GM19239 (cell line): ENCODE data around the gene CHST6.
"Not testable (repeated sequence)": the region's sequence is repeated elsewhere in the genome, so short reads cannot be mapped to it uniquely, and the experiment has no call there.

Source experiments
- DNase-seq: peaks from one replicate; pipeline ENCODE4 v3.0.0; 2011; ENCODE audit warnings: low spot score; ENCODE audit not compliant: insufficient read length
- FAIRE-seq: peaks from 2 replicates; lab custom pipeline; 2011; peaks lifted over from hg19 to GRCh38; lab: Jason Lieb, UNC

CHST6 gene

DNA sequence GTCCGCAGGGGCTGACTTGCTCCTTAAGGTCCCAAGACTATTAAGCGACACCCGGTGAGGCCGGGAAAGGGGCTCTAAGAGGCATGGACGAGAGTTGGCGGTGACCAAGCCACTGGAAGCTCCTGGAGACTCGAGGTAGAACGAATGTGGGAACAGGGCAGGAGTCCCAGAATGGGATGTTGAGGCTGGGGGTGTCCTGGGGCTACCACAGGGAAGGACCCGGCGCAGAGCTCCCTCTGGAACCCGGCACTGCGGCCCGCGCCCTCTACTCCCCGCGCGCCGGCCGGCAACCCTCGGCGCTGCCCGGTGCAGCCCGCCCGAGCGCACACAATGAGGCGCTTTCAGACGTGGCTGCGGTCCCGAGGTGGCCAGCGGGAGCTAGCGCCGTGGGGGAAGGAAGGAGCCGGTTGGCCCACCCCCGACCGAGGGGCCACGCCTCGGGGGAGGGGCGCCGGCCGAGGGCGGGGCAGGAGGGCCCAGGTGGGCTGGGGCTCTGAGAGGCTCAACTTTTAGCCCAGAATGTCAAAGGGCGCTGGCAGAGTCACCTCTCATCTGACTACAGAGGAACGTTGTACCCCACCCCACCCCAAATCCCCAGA, at the start of gene CHST6:
Gene CHST6 (minus strand): TSS at position 366 of the 599 bp plus-strand sequence. CDS start 15,613 bp downstream, outside the sequence.
- FAIRE-seq, result no peak
- peak; percentile 48 for DNase-seq

- FAIRE-seq, DNase-seq: not testable (repeated sequence)
Observed at GRCh38 chr16:75542462-75542861, 47.2 kb upstream of the CHST6 start.

GRCh38 chr16:75541236-75541635, 46.0 kb upstream of the CHST6 start:
- no peak for DNase-seq
- FAIRE-seq, result no peak

- DNase-seq, FAIRE-seq: not testable (repeated sequence)
Observed at GRCh38 chr16:75538882-75539565, 43.8 kb upstream of the CHST6 start.

DNA sequence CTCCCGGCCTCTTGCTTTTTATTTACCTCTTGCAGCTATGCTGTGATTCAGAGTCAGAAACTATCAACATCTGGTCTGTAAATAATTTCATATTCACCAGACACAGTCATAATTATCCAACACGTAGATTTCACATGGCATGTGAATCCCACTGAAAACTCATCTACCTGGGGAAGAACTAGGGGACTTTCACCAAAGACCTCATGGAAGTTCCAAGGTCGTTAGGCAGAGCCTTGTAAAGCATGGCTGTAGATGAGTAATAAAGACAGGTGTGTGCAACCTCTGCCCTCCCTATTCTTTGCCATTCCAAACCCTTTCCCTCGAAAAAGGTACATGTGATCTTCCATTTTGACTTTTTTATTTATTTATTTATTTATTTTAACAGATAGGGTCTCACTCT, 42.5 kb upstream of the CHST6 start:
- DNase-seq (no peak), FAIRE-seq (no peak)

GRCh38 chr16:75535901-75536300, 40.7 kb upstream of the CHST6 start, which contains the start of gene CHST5:
TSS of gene CHST5 (minus strand) at chr16:75536108. CDS start at chr16:75530384, 5,724 bp downstream.
- DNase-seq, result no peak
- FAIRE-seq, result no peak

- FAIRE-seq (no peak), DNase-seq (no peak)
Observed at GRCh38 chr16:75535211-75535843, 40.1 kb upstream of the CHST6 start.

- no peak for DNase-seq
- FAIRE-seq, result no peak
Observed at GRCh38 chr16:75534560-75535205, 39.4 kb upstream of the CHST6 start.

DNA sequence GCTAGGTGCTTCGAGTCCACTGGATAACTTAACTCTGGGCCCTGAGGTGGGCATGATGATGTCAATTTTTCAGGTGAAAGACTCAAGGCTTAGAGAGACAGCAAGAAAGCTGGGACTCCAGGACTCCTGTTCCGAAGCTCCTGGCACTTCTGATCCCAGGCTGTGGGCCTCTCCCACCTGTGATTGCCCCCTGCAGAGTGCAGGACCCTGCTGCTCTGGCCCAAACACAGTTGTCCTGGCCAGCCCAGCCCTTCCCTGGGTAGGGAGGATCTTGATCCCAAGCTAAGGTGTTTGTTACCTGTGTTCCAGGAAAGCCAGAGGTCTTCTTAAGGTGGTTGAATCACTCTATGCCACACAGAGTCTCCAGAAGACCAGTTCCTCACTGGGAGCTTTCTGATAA, 37.5 kb upstream of the CHST6 start:
- FAIRE-seq (no peak), DNase-seq (no peak)

DNA sequence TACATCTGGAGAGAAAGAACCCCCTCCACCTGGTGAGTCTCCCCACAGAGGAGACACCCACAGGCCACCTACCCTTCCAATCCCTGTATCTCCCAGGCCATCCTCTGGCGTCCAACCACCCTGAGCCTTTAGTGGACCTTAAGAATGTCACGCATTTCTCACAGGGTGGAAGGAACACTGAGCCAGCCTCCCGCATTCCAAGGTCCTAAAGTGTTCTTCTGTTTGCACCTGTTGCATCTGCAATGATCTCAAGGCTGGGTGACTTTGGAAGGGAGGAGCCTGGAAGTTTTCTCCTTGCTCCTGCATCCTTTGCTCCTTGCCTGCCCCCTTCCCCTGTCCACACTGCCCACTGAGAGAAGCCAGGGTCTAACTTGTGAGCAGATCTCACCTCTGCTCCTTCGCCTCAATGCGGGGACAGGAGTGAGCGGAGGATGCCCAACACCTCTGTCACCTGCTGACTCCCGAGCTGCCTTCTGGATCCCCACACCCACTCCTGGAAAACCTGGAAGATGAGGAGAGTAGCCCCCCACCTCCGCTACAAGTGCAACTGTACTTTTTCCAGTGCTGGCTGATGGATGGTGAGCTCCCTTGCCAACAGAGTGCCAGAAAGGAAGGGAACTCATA, 37.0 kb upstream of the CHST6 start:
- DNase-seq, result no peak
- no peak for FAIRE-seq

DNA sequence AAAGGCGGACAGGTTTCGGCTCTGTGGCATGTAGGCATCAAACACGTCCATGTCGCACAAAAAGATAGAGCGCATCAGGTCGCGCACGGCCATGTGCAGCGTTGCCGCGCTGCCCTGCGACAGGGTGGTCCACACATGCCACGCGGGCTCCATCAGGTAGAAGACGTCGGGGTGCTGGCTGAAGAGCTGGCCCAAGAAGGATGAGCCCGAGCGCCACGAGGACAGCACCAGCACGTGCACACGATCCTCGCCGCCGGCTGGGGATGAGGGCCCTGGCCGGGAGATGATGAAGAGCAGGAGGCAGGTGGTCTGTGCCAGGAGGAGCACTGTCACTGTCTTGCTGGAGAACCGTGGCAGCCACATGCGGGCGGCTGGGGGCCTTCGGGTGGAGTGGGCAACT, 34.7 kb upstream of the CHST6 start:
- no peak for DNase-seq
- FAIRE-seq, result no peak

DNA sequence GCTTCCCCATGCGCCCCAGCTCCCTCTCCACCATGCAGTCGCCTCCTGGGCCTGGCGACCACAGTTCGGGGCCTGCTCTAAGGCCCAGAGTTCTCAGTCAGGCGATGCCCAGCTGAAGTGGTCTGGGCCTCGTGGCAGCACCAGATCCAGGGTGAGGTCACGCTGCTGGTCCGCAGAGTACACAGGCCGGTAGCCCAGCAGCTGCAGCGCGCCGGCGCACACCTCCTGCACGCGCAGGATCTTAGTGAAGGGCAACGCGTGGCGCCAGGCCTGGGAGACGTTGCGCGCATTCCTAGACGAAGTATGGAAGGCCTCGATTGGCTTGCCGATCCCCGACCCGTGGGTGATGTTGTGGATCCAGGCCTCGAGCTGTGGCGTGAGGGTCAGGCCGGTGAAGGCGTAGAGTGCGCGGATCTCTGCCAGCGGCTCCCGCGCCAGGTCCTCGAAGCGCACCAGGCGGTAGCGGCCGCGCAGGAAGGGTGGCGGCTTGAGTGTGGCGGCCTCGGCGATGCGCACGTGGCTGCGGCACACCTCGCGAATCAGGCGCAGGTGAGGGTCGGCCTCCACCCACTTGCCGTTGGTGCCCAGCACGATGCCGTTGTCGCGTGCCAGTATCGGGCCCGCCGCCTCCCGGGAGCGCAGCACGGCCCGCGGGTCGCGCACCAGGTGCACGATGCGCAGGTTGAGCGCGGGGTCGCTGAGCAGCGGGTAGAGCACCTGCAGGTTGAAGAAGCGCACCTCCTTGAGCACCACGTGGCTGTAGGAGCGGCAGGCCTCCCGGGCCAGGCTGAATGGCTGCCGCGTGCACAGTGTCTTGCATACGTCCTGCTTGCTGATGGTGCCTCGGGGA, 34.0 kb upstream of the CHST6 start:
- FAIRE-seq, result no peak
- no peak for DNase-seq

GRCh38 chr16:75527825-75528299, 32.6 kb upstream of the CHST6 start:
- DNase-seq (no peak), FAIRE-seq (no peak)

DNA sequence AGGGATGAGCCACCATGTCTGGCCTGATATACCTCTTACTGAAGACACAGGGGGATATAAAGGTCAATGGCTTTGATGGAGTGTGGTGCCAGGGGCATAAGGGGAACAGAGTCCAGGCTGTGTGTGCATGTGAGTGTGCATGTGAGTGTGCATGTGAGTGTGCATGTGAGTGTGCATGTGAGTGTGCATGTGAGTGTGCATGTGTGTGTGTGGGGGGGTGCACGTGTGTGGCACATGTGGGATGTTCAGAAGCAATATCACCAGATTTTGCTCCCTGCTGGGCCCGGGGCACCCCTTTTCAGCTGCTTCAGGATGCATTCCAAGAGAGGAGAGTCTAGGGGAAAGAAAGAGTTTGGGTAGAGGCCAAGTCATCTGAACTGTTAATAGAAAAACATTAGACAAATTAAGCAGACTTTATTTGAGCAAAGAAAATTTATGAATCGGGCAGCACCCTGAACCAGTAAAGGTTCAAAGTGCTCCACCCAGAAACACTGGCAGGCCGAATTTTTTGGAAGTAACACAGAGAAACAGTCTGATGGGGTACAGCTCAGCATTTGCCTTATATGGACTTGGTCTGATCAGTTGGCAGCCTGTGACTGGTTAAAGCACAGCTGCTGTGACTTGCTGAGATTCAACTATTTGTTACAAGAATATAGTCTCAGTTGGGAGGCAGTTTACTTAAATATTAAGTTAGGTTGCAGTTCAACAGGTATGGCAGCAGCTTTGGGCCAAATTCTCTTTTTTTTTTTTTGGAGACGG, 31.0 kb upstream of the CHST6 start:
- peak; percentile 26 for FAIRE-seq
- DNase-seq, result no peak

- no peak for FAIRE-seq
- no peak for DNase-seq
Observed at GRCh38 chr16:75519175-75519574, 23.9 kb upstream of the CHST6 start.

- DNase-seq, FAIRE-seq: not testable (repeated sequence)
Observed at GRCh38 chr16:75516189-75516966, 21.1 kb upstream of the CHST6 start.

GRCh38 chr16:75514296-75514695, 19.1 kb upstream of the CHST6 start:
- DNase-seq, result no peak
- FAIRE-seq, result no peak

DNA sequence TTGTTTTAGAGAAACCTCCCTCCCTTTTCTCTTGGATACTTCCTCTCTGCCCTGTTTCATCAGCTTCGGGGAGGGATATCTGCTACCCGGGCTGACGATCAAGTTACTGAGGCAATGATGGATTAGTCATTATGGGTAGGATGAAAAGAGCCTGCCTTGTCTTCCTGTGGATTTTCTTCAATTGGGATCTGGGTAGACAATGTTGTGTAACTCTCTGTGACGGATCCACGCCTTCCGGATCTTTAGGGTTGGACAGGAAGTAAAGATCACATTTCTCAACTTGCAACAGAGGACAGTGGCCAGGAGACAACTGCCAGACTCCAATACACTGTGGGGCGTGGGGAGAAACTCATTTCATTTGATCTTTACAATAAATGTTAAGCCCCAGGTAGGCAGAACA, 11.3 kb upstream of the CHST6 start:
- no peak for FAIRE-seq
- no peak for DNase-seq
